ENCODE measurements around the gene PAX5.

PAX5 gene

GRCh38 chr9:36898431-36899020 lies 135.5 kb downstream of the PAX5 start:
- DNase-seq: no peak

GRCh38 chr9:36897478-36897877 lies 136.6 kb downstream of the PAX5 start:
- DNase-seq: no peak

- DNase-seq: no peak
Observed at GRCh38 chr9:36897019-36897418, 137.0 kb downstream of the PAX5 start.

- DNase-seq: no peak
Observed at GRCh38 chr9:36896296-36896695, 137.8 kb downstream of the PAX5 start.

- DNase-seq: no peak
Observed at GRCh38 chr9:36895744-36896260, 138.3 kb downstream of the PAX5 start.

GRCh38 chr9:36894695-36895310 lies 139.3 kb downstream of the PAX5 start:
- DNase-seq: no peak

- DNase-seq: no peak
Observed at GRCh38 chr9:36893911-36894310, 140.2 kb downstream of the PAX5 start.

GRCh38 chr9:36893184-36893583 lies 140.9 kb downstream of the PAX5 start:
- no peak for DNase-seq

- no peak for DNase-seq
Observed at GRCh38 chr9:36892279-36892678, 141.8 kb downstream of the PAX5 start.

- DNase-seq: no peak
Observed at GRCh38 chr9:36891341-36891811, 142.7 kb downstream of the PAX5 start.

GRCh38 chr9:36889844-36890243 lies 144.2 kb downstream of the PAX5 start:
- DNase-seq: no peak

- DNase-seq: no peak
Observed at GRCh38 chr9:36888551-36888950, 145.5 kb downstream of the PAX5 start.

- no peak for DNase-seq
Observed at GRCh38 chr9:36884721-36885120, 149.3 kb downstream of the PAX5 start.

GRCh38 chr9:36882594-36882993 lies 151.5 kb downstream of the PAX5 start:
- DNase-seq: no peak

- no peak for DNase-seq
Observed at GRCh38 chr9:36881743-36882441, 152.2 kb downstream of the PAX5 start.

GRCh38 chr9:36881316-36881715 lies 152.8 kb downstream of the PAX5 start:
- DNase-seq: no peak

GRCh38 chr9:36880075-36880474 lies 154.0 kb downstream of the PAX5 start:
- DNase-seq: no peak

GRCh38 chr9:36878986-36879982 lies 154.8 kb downstream of the PAX5 start:
- DNase-seq: no peak

- DNase-seq: no peak
Observed at GRCh38 chr9:36877239-36877638, 156.8 kb downstream of the PAX5 start.

- DNase-seq: no peak
Observed at GRCh38 chr9:36876056-36876455, 158.0 kb downstream of the PAX5 start.

GRCh38 chr9:36874921-36875320 lies 159.1 kb downstream of the PAX5 start:
- DNase-seq: no peak

- no peak for DNase-seq
Observed at GRCh38 chr9:36874261-36874660, 159.8 kb downstream of the PAX5 start.

Measured in 8988T (cell line).